GM23338 (cell line): ENCODE data around the gene ADPGK. TPM values are rescaled to one million over a fixed set of nuclear protein-coding genes. Genes with fewer than 3 reads are reported as not detected.

Source experiments
- ATAC-seq: fragments of 200-7000 bp; cut with Tn5 transposase; 3 replicates; pipeline ENCODE4 v1.9.1; 2020
- DNase-seq: peaks from one replicate; pipeline ENCODE4 v3.0.0-alpha.2; 2015; ENCODE audit warnings: low spot score
- H2AFZ ChIP-seq: fragments of 200-600 bp; sonication (generic); 2 replicates; pipeline ENCODE4 v1.8.0; 2016; ENCODE audit warnings: antibody characterized with exemption, mild to moderate bottlenecking, moderate library complexity
- H3F3A ChIP-seq: fragments of 200-600 bp; sonication (generic); replicated peaks from 2 replicates; pipeline ENCODE4 v1.8.0; 2017; ENCODE audit warnings: antibody characterized with exemption, mixed run types, low read depth
- H3K27ac ChIP-seq: fragments of 200-600 bp; sonication (generic); 2 replicates; pipeline ENCODE4 v1.6.1; 2016; ENCODE audit warnings: low read depth
- H3K27me3 ChIP-seq: fragments of 200-600 bp; sonication (generic); 2 replicates; pipeline ENCODE4 v1.8.0; 2016; ENCODE audit warnings: mild to moderate bottlenecking, mixed run types, moderate library complexity; ENCODE audit not compliant: insufficient read depth
- H3K36me3 ChIP-seq: fragments of 200-600 bp; sonication (generic); 2 replicates; pipeline ENCODE4 v1.8.0; 2016; ENCODE audit warnings: mild to moderate bottlenecking; ENCODE audit not compliant: insufficient read depth
- H3K4me1 ChIP-seq: fragments of 200-600 bp; sonication (generic); 2 replicates; pipeline ENCODE4 v1.8.0; 2016; ENCODE audit warnings: mild to moderate bottlenecking, moderate library complexity; ENCODE audit not compliant: insufficient read depth
- H3K4me2 ChIP-seq: fragments of 200-600 bp; sonication (generic); 2 replicates; pipeline ENCODE4 v1.7.1; 2017; ENCODE audit warnings: mixed run types
- H3K4me3 ChIP-seq: fragments of 200-600 bp; sonication (generic); 2 replicates; pipeline ENCODE4 v1.6.1; 2016; ENCODE audit warnings: mixed run types
- H3K79me2 ChIP-seq: fragments of 200-600 bp; sonication (generic); replicated peaks from 2 replicates; pipeline ENCODE4 v1.8.0; 2017; ENCODE audit warnings: mild to moderate bottlenecking; ENCODE audit not compliant: insufficient read depth
- H3K9me2 ChIP-seq: fragments of 200-600 bp; sonication (generic); 2 replicates; pipeline ENCODE4 v1.8.0; 2017; ENCODE audit not compliant: insufficient read depth
- H4K20me1 ChIP-seq: fragments of 200-600 bp; sonication (generic); replicated peaks from 2 replicates; pipeline ENCODE4 v1.8.0; 2017; ENCODE audit warnings: mild to moderate bottlenecking; ENCODE audit not compliant: insufficient read depth
- H3K27ac Mint-ChIP-seq: 2 replicates; pipeline ENCODE4 v1.8.0; 2020; ENCODE audit warnings: inconsistent platforms, mild to moderate bottlenecking, moderate library complexity, mixed read lengths
- H3K27me3 Mint-ChIP-seq: 3 replicates; pipeline ENCODE4 v1.8.0; 2022; ENCODE audit warnings: low read depth, mild to moderate bottlenecking, moderate library complexity, mixed read lengths, inconsistent platforms; ENCODE audit not compliant: insufficient read depth, poor library complexity
- H3K36me3 Mint-ChIP-seq: 3 replicates; pipeline ENCODE4 v1.8.0; 2021; ENCODE audit warnings: low read depth, mild to moderate bottlenecking, inconsistent platforms, moderate library complexity, mixed read lengths
- H3K4me1 Mint-ChIP-seq: 3 replicates; pipeline ENCODE4 v1.8.0; 2020; ENCODE audit warnings: mild to moderate bottlenecking, inconsistent platforms, mixed read lengths
- H3K4me3 Mint-ChIP-seq: 3 replicates; pipeline ENCODE4 v1.8.0; 2021; ENCODE audit warnings: moderate library complexity, mild to moderate bottlenecking, inconsistent platforms, mixed read lengths
- H3K9me3 Mint-ChIP-seq: 3 replicates; pipeline ENCODE4 v1.8.0; 2020; ENCODE audit warnings: moderate library complexity, mild to moderate bottlenecking, inconsistent platforms, mixed read lengths
- CREB1 ChIP-seq: fragments of 250-450 bp; sonication (Bioruptor Pico); IDR thresholded peaks from 2 replicates; pipeline ENCODE4 v1.5.0; 2020; ENCODE audit warnings: low read depth, mild to moderate bottlenecking, moderate library complexity
- CTCF ChIP-seq, 2 experiments: fragments of 200-600 bp in 1 of 2; sonication (generic) in 1 of 2; conservative IDR thresholded peaks; 2 replicates each; pipeline versions ENCODE4 v1.5.1 to v1.6.1; 2016 to 2017; ENCODE audit warnings: antibody characterized with exemption in 2 of 2, low read depth in 2 of 2, mild to moderate bottlenecking in 2 of 2, moderate library complexity in 1 of 2
- ETS1 ChIP-seq: IDR thresholded peaks from 2 replicates; pipeline ENCODE4 v1.6.1; 2016; ENCODE audit warnings: antibody characterized with exemption
- EZH2 ChIP-seq: fragments of 200-600 bp; sonication (generic); IDR thresholded peaks from one replicate; pipeline ENCODE4 v1.8.0; 2017; ENCODE audit warnings: antibody characterized with exemption, mild to moderate bottlenecking, low read depth; ENCODE audit not compliant: unreplicated experiment
- EZH2phosphoT487 ChIP-seq: fragments of 200-600 bp; sonication (generic); IDR thresholded peaks from one replicate; pipeline ENCODE4 v1.8.1; 2018; ENCODE audit warnings: antibody characterized with exemption; ENCODE audit not compliant: unreplicated experiment
- NANOG ChIP-seq: IDR thresholded peaks from 2 replicates; pipeline ENCODE4 v1.6.1; 2016; ENCODE audit warnings: antibody characterized with exemption, borderline replicate concordance
- POLR2AphosphoS5 ChIP-seq: IDR thresholded peaks from 2 replicates; pipeline ENCODE4 v1.6.1; 2016; ENCODE audit warnings: antibody characterized with exemption, low read depth
- REST ChIP-seq: IDR thresholded peaks from one replicate; pipeline ENCODE4 v1.6.1; 2018; ENCODE audit warnings: antibody characterized with exemption; ENCODE audit not compliant: unreplicated experiment
- STAT1 ChIP-seq: IDR thresholded peaks from one replicate; pipeline ENCODE4 v1.6.1; 2016; ENCODE audit warnings: antibody characterized with exemption; ENCODE audit not compliant: unreplicated experiment
- ZNF114 ChIP-seq: fragments of 250-450 bp; sonication (Bioruptor Pico); IDR thresholded peaks from 2 replicates; pipeline ENCODE4 v1.5.0; 2020; ENCODE audit warnings: mild to moderate bottlenecking, moderate library complexity
- polyA plus RNA-seq: library from polyadenylated mRNA; unstranded; fragments of >200 nt; fragmentation: Nextera tagmentation; extraction: Ambion mirVana; gene quantifications from 2 replicates; pipeline ENCODE4 v1.2.1, GENCODE V29; 2016
- total RNA-seq: library from RNA; depleted of rRNA; stranded (reverse); fragments of >200 nt; shearing (Covaris generic); gene quantifications from 2 replicates; pipeline ENCODE4 v1.2.3, GENCODE V29; 2014

Gene ADPGK
- total and polyA plus RNA-seq, 2 experiments from 2014 or later = 21.5 to 57.0 TPM

GRCh38 chr15:72758182-72758581 is 25.4 kb downstream of the ADPGK start:
- no peaks in the 10 kb centered on the region for H4K20me1 ChIP-seq
- no peak overlapping the region for H3K4me3 ChIP-seq
- no peak for DNase-seq
- Mint-ChIP-seq H3K27ac (no peak overlapping the region), H3K27me3 (peaks cover 3% of the 10 kb centered on the region), H3K4me3 (no peak overlapping the region), H3K9me3 (no peaks in the 10 kb centered on the region; the same call in 2 of the 3 replicates), H3K36me3 (peaks cover 58% of the 10 kb centered on the region), H3K4me1 (no peaks in the 10 kb centered on the region)
- H3K79me2 ChIP-seq = no peaks in the 10 kb centered on the region
- H3K27ac ChIP-seq = no peak overlapping the region
- H3F3A ChIP-seq = no peaks in the 10 kb centered on the region
- TF ChIP-seq POLR2AphosphoS5 (no peak), EZH2phosphoT487 (no peak), CREB1 (CRISPR knock-in tag) (no peak), REST (no peak), CTCF (conservative IDR thresholded peaks at IDR 0.05; ENCODE audit: low read depth in 2 of 2) (no peak), NANOG (no peak), ETS1 (no peak), STAT1 (no peak), EZH2 (no peak), ZNF114 (CRISPR knock-in tag) (no peak)
- peaks cover 13% of the 10 kb centered on the region; the same call in 1 of the 2 replicates for H3K36me3 ChIP-seq
- H3K4me1 ChIP-seq = no peaks in the 10 kb centered on the region
- H3K27me3 ChIP-seq = no peaks in the 10 kb centered on the region
- H3K9me2 ChIP-seq = no peaks in the 10 kb centered on the region
- H2AFZ ChIP-seq = no peak overlapping the region
- no peak overlapping the region for H3K4me2 ChIP-seq
- no peak for ATAC-seq
